ENCODE measurements around the gene HDAC9. TPM values are rescaled to one million over a fixed set of nuclear protein-coding genes. Genes with fewer than 3 reads are reported as not detected.

The HDAC9 gene
- total RNA-seq, 1 donor from 2014 or later, result 27.6 TPM

DNA sequence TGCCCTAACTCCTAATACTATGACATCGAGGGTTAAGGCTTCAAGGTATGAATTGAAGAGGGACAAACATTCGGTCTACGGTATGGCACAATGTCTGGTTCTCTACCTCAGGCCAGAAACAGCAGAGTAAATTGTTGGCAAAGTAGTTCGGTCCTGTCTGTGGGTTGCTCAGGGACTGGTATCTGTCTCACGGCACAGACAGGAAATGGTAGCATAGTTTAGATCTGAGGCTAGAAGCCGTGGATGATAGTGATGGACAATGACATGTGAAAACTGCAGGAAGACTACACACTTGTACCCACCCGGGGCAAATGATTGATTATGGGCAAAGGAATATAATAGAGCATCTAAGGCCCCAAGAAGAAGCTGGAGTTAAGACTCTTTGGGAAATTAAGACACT lies 515.7 kb downstream of the HDAC9 start:
- Histone ChIP-seq H3K79me2 (ENCODE audit: insufficient read depth, low read length) (no peaks in the 10 kb centered on the region), H3K4me2 (ENCODE audit: low read length) (peak overlapping the region; percentile 33), H3K9me3 (ENCODE audit: insufficient read depth, low read depth, low read length) (no peaks in the 10 kb centered on the region), H3K36me3 (ENCODE audit: insufficient read depth, low read length) (no peaks in the 10 kb centered on the region), H2AFZ (ENCODE audit: low read depth, low read length) (peak overlapping the region; percentile 19), H3K4me3 (ENCODE audit: insufficient read depth, low read depth, low read length) (no peak overlapping the region), H3K4me1 (ENCODE audit: insufficient read depth, low read length) (peaks cover 25% of the 10 kb centered on the region), H3K9ac (ENCODE audit: low read length) (no peak overlapping the region), H4K20me1 (ENCODE audit: insufficient read depth, low read length) (no peaks in the 10 kb centered on the region), H3K27me3 (ENCODE audit: insufficient read depth, low read length) (no peaks in the 10 kb centered on the region), H3K27ac (ENCODE audit: low read depth, low read length) (peak overlapping the region; percentile 15)
- FAIRE-seq (peak; percentile 39), DNase-seq (ENCODE audit: low read depth) (peak; percentile 47)
- peaks cover 25% of the 10 kb centered on the region for H3K4me1 Mint-ChIP-seq (ENCODE audit: low read depth, unreplicated experiment)
- no peak overlapping the region for H3K4me3 Mint-ChIP-seq (ENCODE audit: unreplicated experiment)
- H3K36me3 Mint-ChIP-seq (ENCODE audit: low read depth, unreplicated experiment), result no peaks in the 10 kb centered on the region
- no peaks in the 10 kb centered on the region for H3K27me3 Mint-ChIP-seq (ENCODE audit: low read depth, unreplicated experiment)
- peak overlapping the region; percentile 0 for H3K27ac Mint-ChIP-seq (ENCODE audit: unreplicated experiment)
- no peak for TF ChIP-seq EZH2 (IDR thresholded peaks at IDR 0.05; ENCODE audit: insufficient read depth, low read length)
- TF ChIP-seq, protein P1, sequence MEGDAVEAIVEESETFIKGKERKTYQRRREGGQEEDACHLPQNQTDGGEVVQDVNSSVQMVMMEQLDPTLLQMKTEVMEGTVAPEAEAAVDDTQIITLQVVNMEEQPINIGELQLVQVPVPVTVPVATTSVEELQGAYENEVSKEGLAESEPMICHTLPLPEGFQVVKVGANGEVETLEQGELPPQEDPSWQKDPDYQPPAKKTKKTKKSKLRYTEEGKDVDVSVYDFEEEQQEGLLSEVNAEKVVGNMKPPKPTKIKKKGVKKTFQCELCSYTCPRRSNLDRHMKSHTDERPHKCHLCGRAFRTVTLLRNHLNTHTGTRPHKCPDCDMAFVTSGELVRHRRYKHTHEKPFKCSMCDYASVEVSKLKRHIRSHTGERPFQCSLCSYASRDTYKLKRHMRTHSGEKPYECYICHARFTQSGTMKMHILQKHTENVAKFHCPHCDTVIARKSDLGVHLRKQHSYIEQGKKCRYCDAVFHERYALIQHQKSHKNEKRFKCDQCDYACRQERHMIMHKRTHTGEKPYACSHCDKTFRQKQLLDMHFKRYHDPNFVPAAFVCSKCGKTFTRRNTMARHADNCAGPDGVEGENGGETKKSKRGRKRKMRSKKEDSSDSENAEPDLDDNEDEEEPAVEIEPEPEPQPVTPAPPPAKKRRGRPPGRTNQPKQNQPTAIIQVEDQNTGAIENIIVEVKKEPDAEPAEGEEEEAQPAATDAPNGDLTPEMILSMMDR (IDR thresholded peaks at IDR 0.05; ENCODE audit: insufficient read depth, low read depth, low read length), result no peak
- H3K9me3 Mint-ChIP-seq (ENCODE audit: unreplicated experiment), result peaks cover 1% of the 10 kb centered on the region

DNA sequence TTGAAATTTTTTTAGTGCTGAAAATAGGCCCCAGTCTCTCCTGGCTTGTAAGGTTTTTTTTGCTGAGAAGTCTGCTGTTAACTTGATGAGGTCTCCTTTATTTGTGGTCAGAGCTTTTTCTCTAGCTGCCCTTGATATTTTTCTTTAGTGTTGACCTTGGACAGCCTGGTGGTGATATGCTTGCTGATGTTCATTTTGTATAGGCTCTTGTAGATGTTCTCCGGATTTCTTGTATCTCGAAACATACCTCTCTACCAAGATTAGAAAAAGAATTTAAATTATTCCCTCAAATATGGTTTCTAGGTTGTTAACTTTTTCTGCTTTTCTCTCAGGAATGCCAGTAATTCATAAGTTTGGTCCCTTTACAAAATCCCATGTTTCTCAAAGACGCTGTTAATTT lies 519.5 kb downstream of the HDAC9 start:
- no peaks in the 10 kb centered on the region for H3K27me3 ChIP-seq (ENCODE audit: insufficient read depth, low read length)
- no peaks in the 10 kb centered on the region for H3K27me3 Mint-ChIP-seq (ENCODE audit: low read depth, unreplicated experiment)
- H3K9me3 Mint-ChIP-seq (ENCODE audit: unreplicated experiment), result peaks cover 9% of the 10 kb centered on the region
- H4K20me1 ChIP-seq (ENCODE audit: insufficient read depth, low read length), result no peaks in the 10 kb centered on the region
- H3K4me1 Mint-ChIP-seq (ENCODE audit: low read depth, unreplicated experiment), result peaks cover 26% of the 10 kb centered on the region
- H3K36me3 Mint-ChIP-seq (ENCODE audit: low read depth, unreplicated experiment), result peaks cover 2% of the 10 kb centered on the region
- FAIRE-seq, result no peak
- H3K9ac ChIP-seq (ENCODE audit: low read length), result no peak overlapping the region
- H3K9me3 ChIP-seq (ENCODE audit: insufficient read depth, low read depth, low read length), result no peaks in the 10 kb centered on the region
- H3K79me2 ChIP-seq (ENCODE audit: insufficient read depth, low read length), result no peaks in the 10 kb centered on the region
- DNase-seq (ENCODE audit: low read depth), result peak; percentile 56
- H3K4me3 Mint-ChIP-seq (ENCODE audit: unreplicated experiment), result no peak overlapping the region
- no peak overlapping the region for H3K4me3 ChIP-seq (ENCODE audit: insufficient read depth, low read depth, low read length)
- no peak overlapping the region for H3K27ac ChIP-seq (ENCODE audit: low read depth, low read length)
- no peaks in the 10 kb centered on the region for H3K36me3 ChIP-seq (ENCODE audit: insufficient read depth, low read length)
- TF ChIP-seq, protein P1 (IDR thresholded peaks at IDR 0.05; ENCODE audit: insufficient read depth, low read depth, low read length), result no peak
- no peak for TF ChIP-seq EZH2 (IDR thresholded peaks at IDR 0.05; ENCODE audit: insufficient read depth, low read length)
- H3K27ac Mint-ChIP-seq (ENCODE audit: unreplicated experiment), result peak overlapping the region; percentile 79
- H2AFZ ChIP-seq (ENCODE audit: low read depth, low read length), result no peak overlapping the region
- no peak overlapping the region for H3K4me2 ChIP-seq (ENCODE audit: low read length)
- peaks cover 15% of the 10 kb centered on the region for H3K4me1 ChIP-seq (ENCODE audit: insufficient read depth, low read length)

DNA sequence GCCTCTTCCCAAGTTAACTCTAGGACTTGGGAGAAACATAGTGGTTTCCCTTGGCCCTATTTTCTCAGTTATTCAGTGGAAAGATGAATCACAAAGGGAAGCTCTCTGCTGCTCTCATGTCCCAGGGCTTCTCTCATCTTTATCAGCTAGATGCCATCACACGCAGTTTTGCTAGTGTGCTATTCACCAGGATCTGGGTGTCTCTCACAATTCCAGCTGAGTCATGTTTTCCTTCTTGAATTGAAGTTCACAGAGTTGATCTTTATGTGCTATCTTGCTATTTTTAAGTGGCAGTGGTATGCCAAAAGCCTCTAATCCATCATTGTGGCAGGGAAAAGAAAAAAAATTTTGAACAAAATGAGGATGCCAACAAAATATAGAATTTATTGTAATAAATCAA lies 520.6 kb downstream of the HDAC9 start:
- H3K4me1 ChIP-seq (ENCODE audit: insufficient read depth, low read length), result peaks cover 15% of the 10 kb centered on the region
- no peak overlapping the region for H3K27ac ChIP-seq (ENCODE audit: low read depth, low read length)
- H3K9me3 Mint-ChIP-seq (ENCODE audit: unreplicated experiment), result peaks cover 9% of the 10 kb centered on the region
- no peaks in the 10 kb centered on the region for H3K27me3 Mint-ChIP-seq (ENCODE audit: low read depth, unreplicated experiment)
- H3K9ac ChIP-seq (ENCODE audit: low read length), result no peak overlapping the region
- no peak overlapping the region for H2AFZ ChIP-seq (ENCODE audit: low read depth, low read length)
- H3K4me3 ChIP-seq (ENCODE audit: insufficient read depth, low read depth, low read length), result no peak overlapping the region
- no peaks in the 10 kb centered on the region for H3K9me3 ChIP-seq (ENCODE audit: insufficient read depth, low read depth, low read length)
- H3K36me3 Mint-ChIP-seq (ENCODE audit: low read depth, unreplicated experiment), result peaks cover 2% of the 10 kb centered on the region
- no peaks in the 10 kb centered on the region for H3K27me3 ChIP-seq (ENCODE audit: insufficient read depth, low read length)
- H3K4me3 Mint-ChIP-seq (ENCODE audit: unreplicated experiment), result no peak overlapping the region
- peaks cover 27% of the 10 kb centered on the region for H3K4me1 Mint-ChIP-seq (ENCODE audit: low read depth, unreplicated experiment)
- no peak for TF ChIP-seq EZH2 (IDR thresholded peaks at IDR 0.05; ENCODE audit: insufficient read depth, low read length)
- TF ChIP-seq, protein P1 (IDR thresholded peaks at IDR 0.05; ENCODE audit: insufficient read depth, low read depth, low read length), result no peak
- peak; percentile 82 for DNase-seq (ENCODE audit: low read depth)
- H4K20me1 ChIP-seq (ENCODE audit: insufficient read depth, low read length), result no peaks in the 10 kb centered on the region
- H3K4me2 ChIP-seq (ENCODE audit: low read length), result no peak overlapping the region
- H3K79me2 ChIP-seq (ENCODE audit: insufficient read depth, low read length), result no peaks in the 10 kb centered on the region
- peak; percentile 87 for FAIRE-seq
- H3K36me3 ChIP-seq (ENCODE audit: insufficient read depth, low read length), result no peaks in the 10 kb centered on the region
- H3K27ac Mint-ChIP-seq (ENCODE audit: unreplicated experiment), result peak overlapping the region; percentile 79

Data from astrocyte (in vitro differentiated cells and primary cell).